ENCODE results near the gene GAS6. TPM values are rescaled to one million over a fixed set of nuclear protein-coding genes. Genes with fewer than 3 reads are reported as not detected.

The GAS6 gene
- total RNA-seq, 4 donors from 2014 or later = 43.0 to 112 (median 68.5) TPM

DNA sequence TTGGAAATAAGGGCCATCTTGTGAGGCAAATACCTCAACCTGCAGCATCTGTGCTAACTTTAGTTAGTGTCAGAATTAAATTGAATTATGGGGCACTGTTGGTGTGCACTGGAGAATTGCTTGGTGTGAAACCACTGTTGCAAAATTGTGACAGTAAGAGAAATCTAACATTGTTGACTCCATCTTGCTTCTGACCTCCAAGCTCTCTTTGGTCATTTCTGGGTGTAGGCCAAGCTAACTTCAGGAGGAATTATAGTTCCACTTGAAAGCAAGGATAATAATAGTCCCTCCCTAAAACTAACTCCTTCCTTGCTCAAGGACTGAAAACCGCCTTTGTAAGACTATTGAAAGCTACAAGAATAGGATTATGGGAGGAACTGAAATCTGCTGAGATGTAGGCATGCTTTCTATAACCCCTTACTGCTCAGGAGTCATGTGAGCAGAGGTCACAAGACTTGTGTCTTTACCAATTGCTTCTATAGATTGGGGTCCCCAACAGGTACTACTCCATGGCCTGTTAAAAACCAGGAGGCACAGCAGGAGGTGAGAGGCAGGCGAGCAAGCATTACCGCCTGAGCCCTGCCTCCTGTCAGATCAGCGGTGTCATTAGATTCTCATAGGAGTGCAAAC lies 24.9 kb upstream of the GAS6 start:
- Histone ChIP-seq H3K4me1 (peaks cover 4 to 14% (median 11%) of the 10 kb centered on the region in 3 donors), H3K9me3 (no peaks in the 10 kb centered on the region), H3K27me3 (no peaks in the 10 kb centered on the region), H3K36me3 (no peaks in the 10 kb centered on the region), H3K4me3 (no peak overlapping the region), H3K27ac (no peak overlapping the region)
- intact Hi-C loops (cut with DNase I) = no loop called here
- WGBS, 2 donors = 87 to 91% methylated on average over 3 to 4 of the region's 4 CpGs
- no peak for TF ChIP-seq POLR2A (IDR thresholded peaks at IDR 0.05)
- TF ChIP-seq, protein P1, sequence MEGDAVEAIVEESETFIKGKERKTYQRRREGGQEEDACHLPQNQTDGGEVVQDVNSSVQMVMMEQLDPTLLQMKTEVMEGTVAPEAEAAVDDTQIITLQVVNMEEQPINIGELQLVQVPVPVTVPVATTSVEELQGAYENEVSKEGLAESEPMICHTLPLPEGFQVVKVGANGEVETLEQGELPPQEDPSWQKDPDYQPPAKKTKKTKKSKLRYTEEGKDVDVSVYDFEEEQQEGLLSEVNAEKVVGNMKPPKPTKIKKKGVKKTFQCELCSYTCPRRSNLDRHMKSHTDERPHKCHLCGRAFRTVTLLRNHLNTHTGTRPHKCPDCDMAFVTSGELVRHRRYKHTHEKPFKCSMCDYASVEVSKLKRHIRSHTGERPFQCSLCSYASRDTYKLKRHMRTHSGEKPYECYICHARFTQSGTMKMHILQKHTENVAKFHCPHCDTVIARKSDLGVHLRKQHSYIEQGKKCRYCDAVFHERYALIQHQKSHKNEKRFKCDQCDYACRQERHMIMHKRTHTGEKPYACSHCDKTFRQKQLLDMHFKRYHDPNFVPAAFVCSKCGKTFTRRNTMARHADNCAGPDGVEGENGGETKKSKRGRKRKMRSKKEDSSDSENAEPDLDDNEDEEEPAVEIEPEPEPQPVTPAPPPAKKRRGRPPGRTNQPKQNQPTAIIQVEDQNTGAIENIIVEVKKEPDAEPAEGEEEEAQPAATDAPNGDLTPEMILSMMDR (IDR thresholded peaks at IDR 0.05) = no peak
- DNase-seq = no peak

DNA sequence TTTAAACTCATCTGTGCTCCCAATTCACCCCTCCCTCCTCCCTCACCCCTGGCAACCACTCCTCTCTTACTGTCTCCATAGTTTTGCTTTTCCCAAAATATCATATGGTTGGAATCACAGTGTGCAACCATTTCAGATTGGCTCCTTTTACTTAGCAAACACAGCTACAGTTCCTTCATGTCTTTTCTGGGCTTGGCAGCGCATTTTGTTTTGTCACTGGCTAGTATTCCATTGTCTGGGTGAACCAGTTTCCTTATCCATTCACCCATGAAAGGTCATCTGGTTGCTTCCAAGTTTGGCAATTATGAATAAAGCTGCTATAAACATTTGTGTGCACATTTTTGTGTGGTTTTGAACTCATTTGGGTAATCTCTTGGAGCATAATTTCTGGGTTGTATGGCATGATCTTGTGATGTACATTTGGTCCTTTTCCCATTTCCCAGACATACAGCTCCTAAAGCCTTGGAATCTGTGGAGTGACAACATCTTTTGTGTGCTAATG lies 23.9 kb upstream of the GAS6 start:
- H3K27me3 ChIP-seq = no peaks in the 10 kb centered on the region
- 63 to 83% methylated on average over 1 of the region's 1 CpG for WGBS, 2 donors
- peaks cover 9 to 21% (median 13%) of the 10 kb centered on the region in 3 donors for H3K4me1 ChIP-seq
- no peak for DNase-seq
- TF ChIP-seq POLR2A (IDR thresholded peaks at IDR 0.05) = no peak
- TF ChIP-seq, protein P1 (IDR thresholded peaks at IDR 0.05) = no peak
- no peaks in the 10 kb centered on the region for H3K36me3 ChIP-seq
- peak overlapping the region in 3 of 4 donors; percentile 19 to 65 (median 22) for H3K27ac ChIP-seq
- no peak overlapping the region for H3K4me3 ChIP-seq
- H3K9me3 ChIP-seq = no peaks in the 10 kb centered on the region
- intact Hi-C loops (cut with DNase I) = no loop called here

DNA sequence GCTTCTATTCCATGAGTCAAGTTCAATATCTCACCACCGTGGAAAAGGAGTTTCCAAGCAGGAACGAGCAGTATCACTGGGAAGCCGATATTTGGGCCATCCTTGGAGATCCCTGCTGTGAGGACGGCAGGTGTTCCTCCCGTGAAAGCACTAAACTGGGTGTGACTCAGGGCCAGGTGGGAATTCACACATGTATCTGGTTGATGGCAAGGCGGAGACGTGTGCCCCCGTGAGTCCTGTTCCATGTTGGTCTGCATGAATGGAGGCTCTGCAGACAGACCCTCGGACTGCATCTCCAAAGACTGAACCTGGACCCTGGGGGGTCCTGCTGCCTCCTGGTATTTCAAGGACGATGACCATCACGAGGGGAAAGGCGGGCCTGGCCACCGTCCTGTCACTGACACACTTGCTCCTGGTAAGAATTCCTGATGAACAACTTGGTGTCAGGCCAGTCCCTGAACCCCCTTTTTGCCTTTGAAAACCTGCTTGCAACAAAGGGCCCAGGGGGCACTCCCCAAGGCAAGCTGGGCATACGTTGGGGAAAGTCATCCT lies 22.8 kb upstream of the GAS6 start:
- intact Hi-C loops (cut with DNase I) = no loop called here
- 73 to 79% methylated on average over 9 to 14 of the region's 14 CpGs for WGBS, 2 donors
- H3K4me1 ChIP-seq = peaks cover 20 to 32% (median 24%) of the 10 kb centered on the region in 3 donors
- no peak for DNase-seq
- H3K27ac ChIP-seq = no peak overlapping the region
- TF ChIP-seq POLR2A (IDR thresholded peaks at IDR 0.05) = no peak
- TF ChIP-seq, protein P1 (IDR thresholded peaks at IDR 0.05) = no peak
- no peak overlapping the region for H3K4me3 ChIP-seq
- no peaks in the 10 kb centered on the region for H3K27me3 ChIP-seq
- H3K36me3 ChIP-seq = no peaks in the 10 kb centered on the region
- no peaks in the 10 kb centered on the region for H3K9me3 ChIP-seq

DNA sequence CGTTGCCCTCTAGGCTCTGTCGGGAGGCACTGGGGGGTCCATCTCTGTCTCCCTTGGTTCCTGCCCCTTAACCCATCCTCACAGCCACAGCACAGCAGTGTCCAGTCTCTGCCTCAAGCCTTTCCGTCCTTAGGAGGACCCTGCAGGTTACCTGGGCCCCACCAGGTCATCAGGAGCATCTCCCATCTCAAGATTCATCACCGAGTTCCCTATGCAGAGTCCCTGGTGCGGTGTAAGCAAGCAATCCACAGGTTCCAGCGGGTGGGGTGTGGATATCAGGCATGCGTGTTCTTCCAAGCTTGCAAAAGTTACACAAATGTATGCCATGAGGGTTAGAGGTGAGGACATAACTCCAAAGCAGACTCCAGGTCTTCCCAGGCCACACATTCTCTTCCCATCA lies 20.9 kb upstream of the GAS6 start:
- intact Hi-C loops (cut with DNase I) = no loop called here
- TF ChIP-seq, protein P1 (IDR thresholded peaks at IDR 0.05) = no peak
- no peak for TF ChIP-seq POLR2A (IDR thresholded peaks at IDR 0.05)
- H3K36me3 ChIP-seq = no peaks in the 10 kb centered on the region
- no peaks in the 10 kb centered on the region for H3K9me3 ChIP-seq
- no peak for DNase-seq
- no peak overlapping the region for H3K4me3 ChIP-seq
- no peaks in the 10 kb centered on the region for H3K27me3 ChIP-seq
- no peak overlapping the region for H3K27ac ChIP-seq
- H3K4me1 ChIP-seq = peaks cover 31 to 49% (median 34%) of the 10 kb centered on the region in 3 donors
- 95% methylated on average over 3 to 6 of the region's 7 CpGs for WGBS, 2 donors
